DND-41 (cell line): Measurements from ENCODE around the gene PSMA5.

ENCODE experiments used
- EZH2 ChIP-seq: IDR thresholded peaks from 3 replicates; pipeline ENCODE4 v1.6.1; 2012; ENCODE audit warnings: borderline replicate concordance, low read depth, mild to moderate bottlenecking, moderate library complexity, low read length, inconsistent platforms; ENCODE audit not compliant: severe bottlenecking
- TF ChIP-seq, protein P1 (sequence below): IDR thresholded peaks from 2 replicates; pipeline ENCODE4 v1.5.1; 2012; ENCODE audit warnings: borderline replicate concordance, low read length, moderate library complexity, mild to moderate bottlenecking; ENCODE audit not compliant: poor library complexity, severe bottlenecking; ENCODE audit errors: extremely low read depth

DNA sequence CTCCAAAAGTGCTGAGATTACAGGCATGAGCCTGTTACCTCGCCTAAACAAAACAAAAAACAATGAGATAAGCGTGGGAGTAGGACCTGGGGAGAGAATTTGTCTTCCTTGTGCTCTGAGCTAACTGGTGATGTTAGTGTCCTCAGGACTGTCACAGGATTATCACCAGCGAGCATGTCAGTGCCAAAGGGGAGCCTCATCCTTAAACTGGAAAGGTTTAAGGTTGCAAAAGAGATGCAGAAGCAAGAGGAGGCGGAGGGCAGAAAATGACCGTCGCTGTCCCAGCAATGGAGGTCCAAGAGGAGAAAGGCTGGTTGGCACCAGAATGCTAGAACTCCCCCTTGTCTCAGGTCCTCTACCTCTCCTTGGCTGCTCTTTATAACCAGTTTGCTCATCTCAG lies 44.0 kb upstream of the PSMA5 start:
- TF ChIP-seq, protein P1, sequence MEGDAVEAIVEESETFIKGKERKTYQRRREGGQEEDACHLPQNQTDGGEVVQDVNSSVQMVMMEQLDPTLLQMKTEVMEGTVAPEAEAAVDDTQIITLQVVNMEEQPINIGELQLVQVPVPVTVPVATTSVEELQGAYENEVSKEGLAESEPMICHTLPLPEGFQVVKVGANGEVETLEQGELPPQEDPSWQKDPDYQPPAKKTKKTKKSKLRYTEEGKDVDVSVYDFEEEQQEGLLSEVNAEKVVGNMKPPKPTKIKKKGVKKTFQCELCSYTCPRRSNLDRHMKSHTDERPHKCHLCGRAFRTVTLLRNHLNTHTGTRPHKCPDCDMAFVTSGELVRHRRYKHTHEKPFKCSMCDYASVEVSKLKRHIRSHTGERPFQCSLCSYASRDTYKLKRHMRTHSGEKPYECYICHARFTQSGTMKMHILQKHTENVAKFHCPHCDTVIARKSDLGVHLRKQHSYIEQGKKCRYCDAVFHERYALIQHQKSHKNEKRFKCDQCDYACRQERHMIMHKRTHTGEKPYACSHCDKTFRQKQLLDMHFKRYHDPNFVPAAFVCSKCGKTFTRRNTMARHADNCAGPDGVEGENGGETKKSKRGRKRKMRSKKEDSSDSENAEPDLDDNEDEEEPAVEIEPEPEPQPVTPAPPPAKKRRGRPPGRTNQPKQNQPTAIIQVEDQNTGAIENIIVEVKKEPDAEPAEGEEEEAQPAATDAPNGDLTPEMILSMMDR = no peak
- TF ChIP-seq EZH2 = no peak
